B cell (primary cell): ENCODE results near the gene FUNDC2. TPM values are rescaled to one million over a fixed set of nuclear protein-coding genes. Genes with fewer than 3 reads are reported as not detected.

Experiments used
- ATAC-seq: fragments of 200-7000 bp; cut with Tn5 transposase; one replicate; pipeline ENCODE4 v1.10.0; 2021; ENCODE audit warnings: low read depth, mild to moderate bottlenecking, moderate number of reproducible peaks, moderate library complexity
- CTCF ChIA-PET: fragments of 350-600 bp; sonication (Branson Sonifier 250); formaldehyde crosslinking; loops from one replicate; lab custom pipeline; 2021; ENCODE audit warnings: antibody characterized with exemption, inconsistent platforms; lab: Charles Lee
- POLR2A ChIA-PET: fragments of 350-600 bp; sonication (Branson Sonifier 250); formaldehyde crosslinking; loops from one replicate; lab custom pipeline; 2021; ENCODE audit warnings: antibody characterized with exemption; lab: Charles Lee
- DNase-seq: peaks from one replicate; pipeline ENCODE4 v3.0.0; 2013
- H2AFZ ChIP-seq: 2 replicates; pipeline ENCODE4 v1.6.1; 2012; ENCODE audit warnings: mild to moderate bottlenecking, low read depth, low read length; ENCODE audit not compliant: insufficient read depth, poor library complexity, severe bottlenecking
- H3K27ac ChIP-seq, 2 donors: 1 replicate in 1 of 2; 2 replicates in 1 of 2; pipeline ENCODE4 v1.5.1; 2012 to 2013; ENCODE audit warnings: low read length in 2 of 2, mild to moderate bottlenecking in 2 of 2, moderate library complexity in 1 of 2
- H3K27me3 ChIP-seq, 4 experiments: fragments of 200-600 bp in 1 of 4; sonication (generic) in 1 of 4; replicated peaks in 1 of 4; 1 replicate in 2 of 4; 2 replicates in 2 of 4; pipeline versions ENCODE4 v1.6.1 to v1.7.0; 2013 to 2016; ENCODE audit warnings: low read length in 3 of 4, mild to moderate bottlenecking in 2 of 4, mixed read lengths in 1 of 4, moderate library complexity in 1 of 4; ENCODE audit not compliant: insufficient read depth in 4 of 4, control insufficient read depth in 3 of 4; ENCODE audit errors: control extremely low read depth in 1 of 4
- H3K36me3 ChIP-seq, 2 experiments: replicated peaks in 1 of 2; 1 replicate in 1 of 2; 2 replicates in 1 of 2; pipeline versions ENCODE4 v1.6.1 to v1.7.1; 2013; ENCODE audit warnings: low read length in 1 of 2; ENCODE audit not compliant: insufficient read depth in 2 of 2, control insufficient read depth in 1 of 2; ENCODE audit errors: control extremely low read depth in 1 of 2, extremely low read depth in 1 of 2
- H3K4me1 ChIP-seq, 2 donors: fragments of 200-600 bp in 1 of 2; sonication (generic) in 1 of 2; 1 replicate in 1 of 2; 2 replicates in 1 of 2; pipeline versions ENCODE4 v1.5.1 to v1.6.1; 2013 to 2017; ENCODE audit warnings: low read length in 2 of 2; ENCODE audit not compliant: control insufficient read depth in 2 of 2, insufficient read depth in 2 of 2
- H3K4me2 ChIP-seq: replicated peaks from 2 replicates; pipeline ENCODE3; 2012; ENCODE audit warnings: mild to moderate bottlenecking, low read depth, low read length; ENCODE audit not compliant: poor library complexity, severe bottlenecking
- H3K4me3 ChIP-seq, 5 experiments: fragments of 200-600 bp in 1 of 5; sonication (generic) in 1 of 5; 1 replicate in 3 of 5; 2 replicates in 2 of 5; pipeline versions ENCODE4 v1.5.1 to v1.7.0; 2011 to 2016; ENCODE audit warnings: low read length in 4 of 5, mild to moderate bottlenecking in 4 of 5, low read depth in 2 of 5, control low read depth in 1 of 5, moderate library complexity in 1 of 5; ENCODE audit not compliant: insufficient read depth in 1 of 5; ENCODE audit errors: control extremely low read depth in 1 of 5, extremely low read depth in 1 of 5
- H3K79me2 ChIP-seq: fragments of 200-600 bp; sonication (generic); one replicate; pipeline ENCODE4 v1.6.0; 2016; ENCODE audit warnings: low read length; ENCODE audit not compliant: control insufficient read depth, insufficient read depth
- H3K9ac ChIP-seq: fragments of 200-600 bp; sonication (generic); 2 replicates; pipeline ENCODE4 v1.6.1; 2017; ENCODE audit warnings: mild to moderate bottlenecking, low read length, moderate library complexity
- H3K9me3 ChIP-seq, 3 donors: one replicate each; pipeline versions ENCODE4 v1.6.1 to v1.7.1; 2013; ENCODE audit warnings: low read length in 2 of 3; ENCODE audit not compliant: control insufficient read depth in 2 of 3, insufficient read depth in 1 of 3; ENCODE audit errors: control extremely low read depth in 1 of 3
- H4K20me1 ChIP-seq: 2 replicates; pipeline ENCODE4 v1.6.0; 2012; ENCODE audit warnings: mild to moderate bottlenecking, low read length; ENCODE audit not compliant: insufficient read depth, control insufficient read depth, poor library complexity, severe bottlenecking
- H3K27ac Mint-ChIP-seq: one replicate; pipeline ENCODE4 v1.8.0; 2021; ENCODE audit warnings: mixed read lengths
- H3K27me3 Mint-ChIP-seq: one replicate; pipeline ENCODE4 v1.8.0; 2021; ENCODE audit warnings: mixed read lengths
- H3K4me1 Mint-ChIP-seq: one replicate; pipeline ENCODE4 v1.8.0; 2021; ENCODE audit warnings: mixed read lengths
- H3K4me3 Mint-ChIP-seq: one replicate; pipeline ENCODE4 v1.8.0; 2021; ENCODE audit warnings: mixed read lengths
- H3K9me3 Mint-ChIP-seq: one replicate; pipeline ENCODE4 v1.8.0; 2022; ENCODE audit warnings: mixed read lengths; ENCODE audit not compliant: insufficient read depth
- CTCF ChIP-seq: fragments of 200-600 bp; IDR thresholded peaks from one replicate; pipeline ENCODE4 v1.8.0; 2022; ENCODE audit warnings: antibody characterized with exemption, mild to moderate bottlenecking
- EZH2 ChIP-seq: IDR thresholded peaks from 2 replicates; pipeline ENCODE4 v1.6.1; 2012; ENCODE audit warnings: borderline replicate concordance, low read depth, mild to moderate bottlenecking, moderate library complexity, low read length; ENCODE audit not compliant: insufficient read depth, poor library complexity, severe bottlenecking
- WGBS: methylation state at CpG from one replicate; pipeline ENCODE4 v1.1.5; 2013; ENCODE audit warnings: missing lambda C conversion rate; ENCODE audit not compliant: insufficient coverage; 5-methylcytosine and 5-hydroxymethylcytosine counted together
- intact Hi-C: fragments of 100-400 bp; cut with micrococcal nuclease; formaldehyde crosslinking; loops from one replicate; pipeline ENCODE4 v1.10.0; 2022
- polyA plus RNA-seq: library from polyadenylated mRNA; depleted of rRNA; stranded (reverse); fragments of >200 nt; gene quantifications from 2 replicates; pipeline ENCODE4 v1.2.3, GENCODE V29; 2012
- total RNA-seq, 2 donors: library from RNA; stranded (reverse); fragments of 120-200 nt in 1 of 2; gene quantifications; 1 replicate in 1 of 2; 2 replicates in 1 of 2; pipeline versions ENCODE4 v1.2.3 to v1.2.4, GENCODE V29; 2013 to 2022

The FUNDC2 gene
- total and polyA plus RNA-seq, 2 donors (not counting 1 experiment from before 2014, with no cell fraction given): 32.3 to 46.5 TPM

- H3K4me3 Mint-ChIP-seq: no peak overlapping the region
- H2AFZ ChIP-seq: no peak overlapping the region
- ChIA-PET POLR2A (no interaction called here), CTCF (interaction anchor here (0.6 to 1.5 kb wide), 4 partner anchors 10 to 23 kb away, joined by 3 read pairs; partner anchors contain the start of gene BRCC3)
- no peaks in the 10 kb centered on the region for H3K4me1 ChIP-seq
- H3K9ac ChIP-seq: no peak overlapping the region
- H3K27ac ChIP-seq: no peak overlapping the region
- no peak for ATAC-seq
- peaks cover 4% of the 10 kb centered on the region for H4K20me1 ChIP-seq
- intact Hi-C loops: no loop called here
- TF ChIP-seq CTCF (peak; percentile 59), EZH2 (no peak)
- no peak overlapping the region for H3K4me3 ChIP-seq
- WGBS: no CpG with 5 or more reads among the region's 9 CpGs
- no peak overlapping the region for H3K27ac Mint-ChIP-seq
- peaks cover under 1% of the 10 kb centered on the region for H3K79me2 ChIP-seq
- H3K36me3 ChIP-seq: peaks cover 0 to 32% of the 10 kb centered on the region in 2 experiments
- no peak overlapping the region for H3K4me2 ChIP-seq
- peaks cover 4% of the 10 kb centered on the region for H3K4me1 Mint-ChIP-seq
- no peaks in the 10 kb centered on the region for H3K9me3 Mint-ChIP-seq
- H3K9me3 ChIP-seq: no peaks in the 10 kb centered on the region
- H3K27me3 ChIP-seq: no peaks in the 10 kb centered on the region
- no peaks in the 10 kb centered on the region for H3K27me3 Mint-ChIP-seq
- peak; percentile 46 for DNase-seq
These were observed 22.5 kb downstream of the FUNDC2 start for GRCh38 chrX:155048977-155049619.

- TF ChIP-seq CTCF (no peak), EZH2 (no peak)
- no peak overlapping the region for H3K4me3 Mint-ChIP-seq
- 100% methylated on average over 1 of the region's 5 CpGs for WGBS
- H3K4me2 ChIP-seq: no peak overlapping the region
- no peaks in the 10 kb centered on the region for H3K79me2 ChIP-seq
- no peaks in the 10 kb centered on the region for H3K27me3 Mint-ChIP-seq
- H3K4me1 Mint-ChIP-seq: peaks cover 8% of the 10 kb centered on the region
- no peaks in the 10 kb centered on the region for H3K9me3 ChIP-seq
- no peak overlapping the region for H3K9ac ChIP-seq
- no peaks in the 10 kb centered on the region for H3K9me3 Mint-ChIP-seq
- H3K27ac ChIP-seq: no peak overlapping the region
- no peaks in the 10 kb centered on the region for H4K20me1 ChIP-seq
- ChIA-PET CTCF (no interaction called here), POLR2A (no interaction called here)
- H3K4me1 ChIP-seq: peaks cover 0 to 9% of the 10 kb centered on the region in 2 donors
- H3K27me3 ChIP-seq: no peaks in the 10 kb centered on the region
- intact Hi-C loops: no loop called here
- no peak overlapping the region for H3K4me3 ChIP-seq
- peaks cover 0 to 23% of the 10 kb centered on the region in 2 experiments for H3K36me3 ChIP-seq
- ATAC-seq (no peak), DNase-seq (no peak)
- H3K27ac Mint-ChIP-seq: no peak overlapping the region
- no peak overlapping the region for H2AFZ ChIP-seq
These were observed 26.3 kb downstream of the FUNDC2 start for GRCh38 chrX:155052738-155053498.
